GM12864 (cell line): Measurements from ENCODE around the gene HMGCLL1.

ENCODE experiments used
- DNase-seq: peaks from one replicate; pipeline ENCODE4 v3.0.0-alpha.2; 2011; ENCODE audit warnings: low read depth
- H3K4me3 ChIP-seq: 2 replicates; pipeline ENCODE4 v1.5.1; 2011; ENCODE audit warnings: mild to moderate bottlenecking, low read depth, low read length, control low read depth
- CTCF ChIP-seq: IDR thresholded peaks from 2 replicates; pipeline ENCODE4 v1.5.1; 2011; ENCODE audit warnings: low read depth, mild to moderate bottlenecking, moderate library complexity, low read length, control low read depth, inconsistent platforms; ENCODE audit errors: missing control alignments

The HMGCLL1 gene

GRCh38 chr6:55584654-55585354, 5.8 kb upstream of the HMGCLL1 start:
- no peak for DNase-seq
- no peak overlapping the region for H3K4me3 ChIP-seq
- no peak for TF ChIP-seq CTCF

DNA sequence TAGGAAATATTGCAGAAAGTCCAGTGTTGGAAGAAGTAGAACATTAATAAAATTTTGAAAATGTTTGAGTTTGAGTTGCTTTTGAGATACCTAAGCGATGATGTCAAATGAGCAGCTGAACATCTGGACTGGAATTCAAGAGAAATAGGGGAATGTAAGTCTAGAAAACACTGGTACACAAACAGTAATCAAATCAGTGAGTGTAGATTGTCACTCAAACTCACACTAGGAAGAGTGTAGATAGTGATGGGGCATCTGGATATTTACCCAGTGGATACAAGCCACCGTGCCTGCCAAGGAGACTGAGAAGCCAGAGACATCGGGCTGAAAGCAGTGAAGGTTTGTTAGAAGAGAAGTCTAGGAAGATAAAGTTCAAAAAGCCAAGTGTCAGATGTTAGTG, 2.2 kb downstream of the HMGCLL1 start:
- no peak overlapping the region for H3K4me3 ChIP-seq
- no peak for TF ChIP-seq CTCF
- no peak for DNase-seq

DNA sequence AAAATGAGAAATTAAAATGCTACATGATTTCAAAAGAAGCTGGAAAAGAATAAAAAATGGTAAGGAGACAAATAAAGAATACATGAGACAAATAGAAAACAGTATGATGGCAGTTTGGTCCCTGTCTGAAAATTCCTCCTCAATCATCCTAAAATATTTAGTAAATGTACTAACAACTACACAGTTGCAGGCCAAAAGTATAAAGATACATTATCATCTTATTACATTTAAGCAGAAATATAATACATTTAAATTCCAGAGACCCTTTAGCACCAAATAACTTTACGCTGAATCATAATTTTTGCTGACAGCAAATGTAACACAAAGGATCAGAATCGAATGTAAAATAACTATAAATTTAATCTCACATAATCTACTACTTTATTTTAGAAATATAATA, 4.4 kb downstream of the HMGCLL1 start:
- H3K4me3 ChIP-seq, result no peak overlapping the region
- no peak for TF ChIP-seq CTCF
- no peak for DNase-seq

DNA sequence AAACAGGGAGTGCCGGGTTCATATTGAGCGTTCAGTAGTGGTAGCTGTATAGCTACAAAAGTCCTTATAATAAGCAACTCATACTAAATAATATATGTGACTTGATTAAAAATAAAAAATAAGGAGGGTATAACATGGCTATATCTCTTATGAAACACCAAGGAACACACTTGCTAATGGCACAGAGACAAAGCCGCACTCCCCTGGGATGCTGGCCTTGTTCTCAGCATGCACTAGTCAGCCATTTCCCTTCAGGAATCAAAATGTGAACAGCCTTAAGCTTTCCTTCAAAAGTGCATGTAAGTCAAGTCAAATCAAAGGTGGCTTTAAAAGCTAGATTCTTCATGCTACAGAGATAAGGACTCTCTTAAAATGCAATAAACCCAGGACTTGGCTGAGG, 9.4 kb downstream of the HMGCLL1 start:
- H3K4me3 ChIP-seq, result no peak overlapping the region
- DNase-seq, result no peak
- TF ChIP-seq CTCF, result no peak

- no peak for TF ChIP-seq CTCF
- H3K4me3 ChIP-seq, result no peak overlapping the region
- no peak for DNase-seq
Observed at GRCh38 chr6:55568808-55569439, 10.1 kb downstream of the HMGCLL1 start.

DNA sequence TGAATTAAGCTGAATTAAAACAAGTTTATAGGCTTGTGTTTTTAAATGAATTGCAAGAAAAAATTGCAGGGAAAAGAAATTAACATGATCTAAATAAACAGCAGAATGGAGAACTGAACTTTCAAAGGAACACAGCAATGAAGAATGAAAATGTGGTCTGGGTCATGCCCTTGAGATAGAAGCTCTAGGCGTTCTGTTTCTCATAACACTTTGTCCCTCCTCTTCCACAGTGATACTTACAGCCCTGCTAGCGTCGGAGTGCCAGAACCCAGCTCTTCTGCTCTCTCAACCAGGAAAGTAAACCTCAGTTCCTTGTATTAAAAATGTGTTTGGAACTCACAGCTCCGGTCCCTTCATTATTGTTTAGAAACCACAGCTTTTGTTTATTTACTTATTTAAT, 11.4 kb downstream of the HMGCLL1 start:
- H3K4me3 ChIP-seq, result no peak overlapping the region
- no peak for DNase-seq
- no peak for TF ChIP-seq CTCF
